ENCODE data around the gene MPZ. TPM values are rescaled to one million over a fixed set of nuclear protein-coding genes. Genes with fewer than 3 reads are reported as not detected.

Gene MPZ
- total RNA-seq, 2 experiments from 2014 or later = 4.4 to 5.9 TPM

DNA sequence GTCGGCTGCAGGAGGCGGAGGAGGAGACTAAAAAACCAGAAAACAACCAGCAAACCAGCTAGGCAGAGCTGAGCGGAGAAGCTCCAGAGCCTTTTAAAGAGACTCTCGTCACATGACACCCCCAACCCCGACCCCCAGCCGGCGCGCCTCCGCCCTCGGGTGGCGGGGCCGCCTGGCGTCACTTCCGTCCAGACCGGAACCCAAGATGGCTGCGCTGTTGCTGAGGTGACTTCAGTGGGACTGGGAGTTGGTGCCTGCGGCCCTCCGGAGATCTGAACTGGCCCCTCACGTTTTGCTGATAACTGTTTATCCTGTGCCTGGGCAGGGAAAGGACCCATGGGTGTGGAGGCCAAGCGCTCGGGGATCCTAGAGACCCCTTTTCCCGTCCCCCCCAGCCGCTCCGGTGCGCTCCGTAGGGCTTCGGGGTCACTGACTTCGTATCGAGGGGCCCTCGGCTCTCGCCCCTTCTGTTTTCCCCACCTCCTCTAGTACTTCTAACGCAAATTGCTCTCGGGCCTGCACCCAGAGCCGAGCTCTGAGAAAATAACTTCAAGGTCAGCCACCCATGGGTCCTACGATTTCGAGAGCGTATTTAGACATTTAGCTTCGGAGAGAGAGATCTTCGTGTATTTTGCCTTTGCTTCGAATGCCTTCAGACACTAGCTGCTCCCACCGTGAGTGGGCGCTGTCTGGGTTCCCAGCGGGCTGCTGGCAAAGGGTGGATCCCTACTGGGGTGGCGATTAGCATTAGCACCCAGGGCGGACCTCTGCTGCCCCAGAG is 4.6 kb upstream of the MPZ start, which contains the start of gene SDHC:
TSS of gene SDHC (plus strand) at position 181 of the 781 bp plus-strand sequence. CDS start at position 206, 25 bp downstream.
- intact Hi-C loops (cut with micrococcal nuclease) = loop anchor here (1.0 to 10.0 kb wide), 4 partner anchors 8 to 430 kb away; partner anchors contain the start of gene DUSP12
- DNase-seq = peak; percentile 89
- peaks cover 21% of the 10 kb centered on the region for H3K4me1 Mint-ChIP-seq (ENCODE audit: low read depth)
- H3K36me3 Mint-ChIP-seq (ENCODE audit: low read depth) = no peaks in the 10 kb centered on the region
- H3K9me3 Mint-ChIP-seq = no peaks in the 10 kb centered on the region
- CTCF ChIA-PET = interaction anchor here (1.1 to 2.8 kb wide), 5 partner anchors 9 to 68 kb away, joined by 3 to 11 read pairs (median 8); no protein-coding TSS in a partner anchor
- H3K4me3 Mint-ChIP-seq = peak within 1 kb of the TSS; percentile 97
- H3K27me3 Mint-ChIP-seq (ENCODE audit: low read depth) = no peaks in the 10 kb centered on the region
- peak within 1 kb of the TSS; percentile 92 for H3K27ac Mint-ChIP-seq

DNA sequence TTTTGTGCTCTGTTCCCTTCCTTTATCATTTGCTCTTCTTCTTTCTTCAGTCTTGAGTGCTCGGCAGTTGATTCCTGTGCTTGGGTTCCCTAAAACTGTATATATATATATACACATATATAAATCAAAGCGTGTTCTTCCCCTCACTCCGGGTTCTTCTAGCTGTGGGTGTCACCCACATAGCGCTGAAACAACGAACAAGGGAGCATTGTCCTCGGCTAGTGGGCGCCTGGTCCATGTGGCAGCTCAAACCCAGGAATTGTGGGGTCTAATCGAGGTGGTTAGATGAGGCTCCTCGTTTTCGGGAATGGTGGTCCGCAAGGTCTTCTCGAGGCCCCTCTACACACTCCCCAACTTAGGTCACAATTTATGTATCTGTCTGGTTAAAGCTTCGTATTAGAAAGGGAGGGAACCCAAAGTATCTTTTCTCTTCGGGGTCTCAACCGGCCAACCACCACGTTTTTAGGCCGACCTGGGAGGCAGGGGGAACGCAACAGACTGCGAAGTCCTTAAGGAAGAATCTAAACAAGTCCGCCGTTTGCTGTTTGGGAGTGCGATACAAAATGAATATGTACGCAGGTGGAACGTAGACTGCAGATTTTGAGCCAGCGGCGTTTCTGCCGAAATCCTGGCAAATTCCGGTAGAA is 3.9 kb upstream of the MPZ start:
- H3K27ac Mint-ChIP-seq = peak overlapping the region; percentile 92
- DNase-seq = no peak
- no peaks in the 10 kb centered on the region for H3K36me3 Mint-ChIP-seq (ENCODE audit: low read depth)
- intact Hi-C loops (cut with micrococcal nuclease) = loop anchor here (1.0 to 10.0 kb wide), 4 partner anchors 7 to 431 kb away; partner anchors contain the start of gene DUSP12
- CTCF ChIA-PET = interaction anchor here (0.9 to 2.8 kb wide), 7 partner anchors 8 to 110 kb away, joined by 3 to 11 read pairs (median 4); no protein-coding TSS in a partner anchor
- H3K4me3 Mint-ChIP-seq = peak overlapping the region; percentile 97
- H3K4me1 Mint-ChIP-seq (ENCODE audit: low read depth) = peaks cover 21% of the 10 kb centered on the region
- H3K27me3 Mint-ChIP-seq (ENCODE audit: low read depth) = no peaks in the 10 kb centered on the region
- no peaks in the 10 kb centered on the region for H3K9me3 Mint-ChIP-seq

DNA sequence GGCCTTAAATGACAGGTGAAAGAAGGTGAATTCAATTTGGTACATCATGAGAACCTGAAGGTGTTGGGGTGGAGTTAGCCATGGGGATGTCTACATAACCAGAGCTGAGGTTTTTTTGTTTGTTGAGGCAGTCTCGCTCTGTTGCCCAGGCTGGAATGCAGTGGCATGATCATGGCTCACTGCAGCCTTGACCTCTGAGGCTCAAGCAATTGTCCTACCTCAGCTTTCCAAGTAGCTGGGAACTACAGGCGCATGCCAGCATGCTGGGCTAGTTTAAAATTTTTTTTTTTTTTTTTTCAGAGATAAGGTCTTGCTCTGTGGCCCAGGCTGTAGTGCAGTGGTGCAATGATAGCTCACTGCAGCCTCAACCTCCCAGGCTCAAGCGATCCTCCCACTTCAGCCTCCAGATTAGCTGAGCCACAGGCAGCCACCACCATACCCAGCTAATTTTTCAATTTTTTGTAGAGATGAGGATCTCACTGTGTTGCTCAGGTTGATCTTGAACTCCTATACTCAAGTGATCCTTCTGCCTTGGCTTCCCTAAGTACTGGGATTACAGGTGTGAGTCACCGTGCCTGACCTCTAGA is 1.9 kb upstream of the MPZ start:
- no peaks in the 10 kb centered on the region for H3K9me3 Mint-ChIP-seq
- CTCF ChIA-PET = interaction anchor here (0.6 to 1.9 kb wide), 2 partner anchors 9 to 20 kb away, joined by 4 to 13 read pairs; no protein-coding TSS in a partner anchor
- DNase-seq = no peak
- no peak overlapping the region for H3K4me3 Mint-ChIP-seq
- intact Hi-C loops (cut with micrococcal nuclease) = loop anchor here (10.0 kb wide), 1 partner anchor 433 kb away; the partner anchor contains the start of gene DUSP12
- no peaks in the 10 kb centered on the region for H3K27me3 Mint-ChIP-seq (ENCODE audit: low read depth)
- H3K4me1 Mint-ChIP-seq (ENCODE audit: low read depth) = peaks cover 24% of the 10 kb centered on the region
- H3K36me3 Mint-ChIP-seq (ENCODE audit: low read depth) = no peaks in the 10 kb centered on the region
- H3K27ac Mint-ChIP-seq = no peak overlapping the region

DNA sequence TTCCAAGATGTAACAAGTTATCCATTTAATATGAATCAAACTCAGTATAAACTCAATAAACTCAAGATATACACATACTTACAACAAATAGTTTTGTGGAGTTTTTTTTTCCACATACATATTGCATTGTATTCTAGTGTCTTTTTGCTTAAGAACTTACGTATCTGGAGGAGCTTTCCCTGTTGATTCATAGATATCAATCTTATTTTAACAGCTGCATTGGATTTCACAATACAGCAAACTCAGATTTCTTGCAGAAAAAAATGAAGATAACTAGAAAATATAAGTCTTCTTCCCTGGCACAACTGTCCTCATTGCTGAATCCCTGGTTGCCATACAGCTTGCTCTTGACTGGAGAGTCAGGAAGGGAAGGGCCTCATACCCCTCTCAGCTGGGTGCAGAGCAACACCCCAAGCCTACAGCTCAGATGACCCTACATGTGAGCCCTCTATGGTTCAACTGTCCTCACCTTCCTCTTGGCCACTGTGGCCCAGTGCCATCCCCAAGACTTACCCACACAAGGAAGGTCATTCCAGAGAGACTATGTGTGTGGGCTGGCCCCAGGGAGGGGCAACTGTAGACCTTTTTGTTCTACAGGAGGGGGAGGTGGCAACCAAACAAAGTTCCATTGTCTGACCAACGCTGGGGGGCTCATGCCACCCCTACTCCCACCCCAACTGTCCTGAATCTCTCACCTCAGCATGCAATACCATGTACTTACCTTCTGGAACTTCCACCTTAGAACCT is 1.7 kb downstream of the MPZ start:
- DNase-seq = no peak
- no peak overlapping the region for H3K4me3 Mint-ChIP-seq
- CTCF ChIA-PET = interaction anchor here (0.6 to 4.9 kb wide), 7 partner anchors 12 to 160 kb away, joined by 3 to 38 read pairs (median 3); partner anchors contain the start of gene TOMM40L
- no peaks in the 10 kb centered on the region for H3K9me3 Mint-ChIP-seq
- intact Hi-C loops (cut with micrococcal nuclease) = no loop called here
- no peak overlapping the region for H3K27ac Mint-ChIP-seq
- H3K4me1 Mint-ChIP-seq (ENCODE audit: low read depth) = peaks cover 33% of the 10 kb centered on the region
- peaks cover 3% of the 10 kb centered on the region for H3K36me3 Mint-ChIP-seq (ENCODE audit: low read depth)
- H3K27me3 Mint-ChIP-seq (ENCODE audit: low read depth) = no peaks in the 10 kb centered on the region

DNA sequence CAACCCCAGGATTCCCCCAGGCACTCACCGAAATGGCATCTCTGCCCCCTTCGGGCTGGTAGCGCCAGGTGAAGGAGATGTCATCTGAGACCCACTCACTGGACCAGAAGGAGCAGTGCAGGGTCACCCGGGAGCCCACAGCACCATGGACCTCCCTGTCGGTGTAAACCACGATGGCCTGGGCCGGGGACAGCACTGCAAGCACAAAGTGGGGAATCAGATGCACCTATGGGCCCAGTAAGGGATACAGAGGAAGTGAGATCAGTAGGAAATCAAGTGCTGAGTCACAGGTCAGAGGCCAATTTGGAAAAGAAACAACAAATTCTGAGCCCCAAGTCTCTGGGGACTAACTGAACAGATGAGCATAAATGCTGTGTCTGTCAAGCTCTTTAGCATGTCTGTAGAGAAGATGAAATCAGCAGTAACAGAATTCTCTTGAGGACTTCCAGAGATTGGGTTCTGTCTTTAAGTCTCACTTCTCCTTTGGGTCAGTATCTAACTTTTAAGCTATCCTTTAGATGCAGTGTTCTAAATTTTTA is 2.5 kb downstream of the MPZ start:
- peak; percentile 23 for DNase-seq
- Mint-ChIP-seq H3K4me1 (ENCODE audit: low read depth) (peaks cover 33% of the 10 kb centered on the region), H3K27me3 (ENCODE audit: low read depth) (no peaks in the 10 kb centered on the region), H3K27ac (peak overlapping the region; percentile 2), H3K4me3 (peak overlapping the region; percentile 16), H3K36me3 (ENCODE audit: low read depth) (peaks cover 3% of the 10 kb centered on the region), H3K9me3 (no peaks in the 10 kb centered on the region)
- intact Hi-C loops (cut with micrococcal nuclease) = no loop called here
- CTCF ChIA-PET = interaction anchor here (0.7 to 4.9 kb wide), 6 partner anchors 11 to 126 kb away, joined by 3 to 38 read pairs (median 4); partner anchors contain the start of gene TOMM40L

DNA sequence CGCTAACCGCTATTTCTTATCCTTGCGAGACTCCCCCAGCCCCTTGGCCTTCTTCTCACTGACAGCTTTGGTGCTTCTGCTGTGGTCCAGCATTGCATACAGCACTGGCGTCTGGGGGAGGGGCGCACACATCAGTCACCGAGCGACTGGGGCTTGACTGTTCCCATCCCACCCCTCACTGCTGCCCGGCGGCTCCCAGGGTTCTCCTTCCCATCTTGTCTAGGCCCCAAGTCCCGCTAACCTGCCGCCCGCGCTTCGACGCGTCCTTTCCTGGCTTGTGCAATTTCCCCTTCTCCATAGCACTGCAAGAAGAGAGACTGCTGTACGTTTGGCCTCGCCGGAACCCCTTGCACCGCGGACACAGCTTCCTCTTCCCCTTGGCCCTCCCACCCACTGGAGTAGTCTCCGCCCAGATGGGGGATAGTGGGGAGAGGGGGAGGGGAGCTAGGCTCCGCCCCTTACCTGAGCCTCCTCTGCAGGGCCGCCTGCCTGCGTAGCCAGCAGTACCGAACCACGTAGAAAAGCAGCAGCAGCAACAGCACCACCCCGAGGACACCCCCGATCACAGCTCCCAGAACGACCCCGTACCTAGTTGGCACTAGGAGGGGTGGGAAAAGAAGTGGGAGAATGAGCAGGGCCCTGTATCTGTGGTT is 3.8 kb downstream of the MPZ start:
- no peaks in the 10 kb centered on the region for H3K9me3 Mint-ChIP-seq
- DNase-seq = peak; percentile 89
- H3K4me3 Mint-ChIP-seq = peak overlapping the region; percentile 96
- H3K27ac Mint-ChIP-seq = peak overlapping the region; percentile 83
- intact Hi-C loops (cut with micrococcal nuclease) = loop anchor here (1.0 kb wide), 3 partner anchors 8 to 114 kb away; partner anchors contain the start of gene SDHC
- peaks cover 33% of the 10 kb centered on the region for H3K4me1 Mint-ChIP-seq (ENCODE audit: low read depth)
- CTCF ChIA-PET = interaction anchor here (0.6 to 4.9 kb wide), 11 partner anchors 8 to 124 kb away, joined by 3 to 38 read pairs (median 4); partner anchors contain the start of genes SDHC and TOMM40L
- no peaks in the 10 kb centered on the region for H3K27me3 Mint-ChIP-seq (ENCODE audit: low read depth)
- H3K36me3 Mint-ChIP-seq (ENCODE audit: low read depth) = peaks cover 3% of the 10 kb centered on the region

DNA sequence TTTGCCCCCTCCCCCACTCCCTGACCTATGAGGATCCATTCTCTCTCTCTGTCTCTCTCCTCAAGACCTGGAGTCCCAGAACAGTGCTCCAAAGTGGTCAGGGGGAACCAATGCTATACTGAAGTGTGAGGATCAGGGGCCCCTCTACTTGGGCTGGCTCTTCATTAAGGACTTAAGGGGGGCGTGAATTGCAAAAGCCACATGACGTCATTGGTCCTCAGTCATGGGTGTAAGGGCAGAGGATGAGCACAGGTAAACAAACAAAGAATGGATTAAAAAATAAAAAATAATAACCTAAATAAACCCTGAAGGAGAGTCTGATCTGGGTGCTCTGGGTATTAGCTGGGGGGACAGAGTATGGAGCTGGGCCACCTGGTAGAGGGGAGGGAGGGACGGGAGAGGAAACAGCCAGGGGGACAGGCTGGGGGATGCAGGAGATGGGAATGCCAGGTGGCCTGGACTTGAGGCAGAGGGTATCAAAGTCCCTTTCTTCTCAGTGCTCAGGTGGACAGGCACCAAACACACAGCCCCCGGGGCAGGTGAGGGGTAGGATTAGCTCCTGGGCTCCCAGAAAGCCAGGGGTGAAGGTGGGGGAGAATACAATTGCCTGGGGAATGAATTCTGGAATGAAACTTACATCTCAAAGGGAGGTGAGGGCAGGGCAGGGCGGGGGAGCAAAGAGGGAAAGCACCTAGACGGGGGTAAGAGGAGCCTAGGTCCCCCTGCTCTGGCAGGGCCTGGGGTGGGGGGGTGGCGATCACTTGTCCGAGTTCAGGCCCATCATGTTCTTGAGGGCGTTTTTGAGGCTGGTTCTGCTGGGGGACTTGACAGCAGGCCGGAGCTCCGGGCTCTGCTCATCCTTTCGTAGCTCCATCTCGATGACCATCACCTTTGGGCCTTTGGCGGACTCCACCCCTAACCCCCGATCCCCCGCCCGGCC is 4.6 kb downstream of the MPZ start:
- Mint-ChIP-seq H3K4me3 (peak overlapping the region; percentile 96), H3K27me3 (ENCODE audit: low read depth) (no peaks in the 10 kb centered on the region), H3K36me3 (ENCODE audit: low read depth) (peaks cover 3% of the 10 kb centered on the region), H3K27ac (peak overlapping the region; percentile 83), H3K9me3 (no peaks in the 10 kb centered on the region), H3K4me1 (ENCODE audit: low read depth) (peaks cover 33% of the 10 kb centered on the region)
- intact Hi-C loops (cut with micrococcal nuclease) = no loop called here
- CTCF ChIA-PET = interaction anchor here (0.6 to 4.9 kb wide), 12 partner anchors 9 to 123 kb away, joined by 3 to 38 read pairs (median 4); partner anchors contain the start of genes SDHC and TOMM40L
- DNase-seq = peak; percentile 19

DNA sequence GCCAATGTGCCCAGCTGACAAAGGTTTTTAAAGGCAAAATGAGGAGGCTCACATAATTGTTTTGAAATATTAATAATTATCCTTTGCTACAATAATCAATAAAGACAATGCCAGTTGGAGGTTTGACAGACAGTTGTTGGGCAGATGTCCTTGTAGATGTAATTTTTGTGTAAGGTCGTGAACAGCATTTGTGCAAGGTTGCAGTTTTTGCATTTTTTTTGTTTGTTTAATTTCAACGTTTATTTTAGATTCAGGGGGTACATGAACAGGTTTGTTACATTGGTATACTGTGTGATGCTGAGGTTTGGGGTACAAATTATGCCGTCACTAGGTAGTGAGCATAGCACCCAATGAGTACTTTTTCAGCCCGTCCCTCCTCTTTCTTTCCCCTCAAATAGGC is 9.3 kb downstream of the MPZ start:
- Mint-ChIP-seq H3K4me3 (no peak overlapping the region), H3K27ac (no peak overlapping the region), H3K9me3 (no peaks in the 10 kb centered on the region), H3K27me3 (ENCODE audit: low read depth) (no peaks in the 10 kb centered on the region), H3K36me3 (ENCODE audit: low read depth) (no peaks in the 10 kb centered on the region), H3K4me1 (ENCODE audit: low read depth) (peaks cover 19% of the 10 kb centered on the region)
- CTCF ChIA-PET = interaction anchor here (1.4 kb wide), 1 partner anchor 10 kb away, joined by 8 read pairs; no protein-coding TSS in a partner anchor
- intact Hi-C loops (cut with micrococcal nuclease) = no loop called here
- DNase-seq = no peak

DNA sequence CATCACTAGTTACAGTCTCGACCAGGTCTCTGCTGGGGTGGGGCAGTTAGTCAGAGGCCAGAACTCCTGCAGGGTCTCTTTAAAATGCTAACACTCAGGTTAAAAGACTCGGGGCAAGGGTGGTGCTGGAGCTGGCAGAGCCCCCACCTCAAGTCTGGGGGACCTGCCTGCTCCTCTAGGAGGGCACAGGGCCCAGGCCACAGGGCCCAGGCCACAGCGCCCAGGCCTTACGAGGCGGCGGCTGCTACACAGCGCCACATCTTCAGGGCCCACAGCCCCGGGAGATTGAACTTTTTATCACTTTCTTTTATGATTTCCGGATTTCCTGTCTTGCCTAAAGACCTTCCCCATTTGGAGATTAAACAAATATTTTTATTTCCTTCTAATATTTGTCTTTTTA is 10.4 kb downstream of the MPZ start:
- H3K36me3 Mint-ChIP-seq (ENCODE audit: low read depth) = no peaks in the 10 kb centered on the region
- peaks cover 9% of the 10 kb centered on the region for H3K4me1 Mint-ChIP-seq (ENCODE audit: low read depth)
- H3K27ac Mint-ChIP-seq = no peak overlapping the region
- DNase-seq = no peak
- intact Hi-C loops (cut with micrococcal nuclease) = no loop called here
- CTCF ChIA-PET = interaction anchor here (0.6 to 0.9 kb wide), 2 partner anchors 14 to 49 kb away, joined by 4 read pairs; partner anchors contain the start of gene SDHC
- no peaks in the 10 kb centered on the region for H3K27me3 Mint-ChIP-seq (ENCODE audit: low read depth)
- H3K9me3 Mint-ChIP-seq = no peaks in the 10 kb centered on the region
- no peak overlapping the region for H3K4me3 Mint-ChIP-seq

DNA sequence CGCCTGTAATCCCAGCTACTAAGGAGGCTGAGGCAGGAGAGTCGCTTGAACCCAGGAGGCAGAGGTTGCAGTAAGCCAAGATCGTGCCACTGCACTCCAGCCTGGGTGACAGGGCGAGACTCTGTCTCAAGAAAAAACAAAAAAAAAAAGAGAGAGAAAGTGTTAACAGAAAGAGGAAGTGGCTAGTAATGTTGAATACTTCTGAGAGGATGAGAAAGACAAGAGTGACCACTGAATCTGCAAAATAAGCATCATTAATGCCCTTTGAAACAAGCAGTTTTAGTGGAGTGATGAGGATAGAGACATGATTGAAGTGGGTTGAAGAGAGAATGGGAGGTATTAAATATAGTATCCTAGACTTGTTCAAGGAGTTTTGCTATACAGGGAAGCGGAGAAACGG is 11.7 kb downstream of the MPZ start:
- Mint-ChIP-seq H3K27ac (no peak overlapping the region), H3K36me3 (ENCODE audit: low read depth) (no peaks in the 10 kb centered on the region), H3K9me3 (no peaks in the 10 kb centered on the region), H3K4me3 (no peak overlapping the region), H3K27me3 (ENCODE audit: low read depth) (no peaks in the 10 kb centered on the region), H3K4me1 (ENCODE audit: low read depth) (peaks cover under 1% of the 10 kb centered on the region)
- no peak for DNase-seq
- CTCF ChIA-PET = no interaction called here
- intact Hi-C loops (cut with micrococcal nuclease) = no loop called here

All from activated naive CD4-positive, alpha-beta T cell treated with anti-CD3 and anti-CD28 coated beads for 36 hours (primary cell).